HepG2 (cell line): ENCODE results near the gene DALRD3. TPM values are rescaled to one million over a fixed set of nuclear protein-coding genes. Genes with fewer than 3 reads are reported as not detected.

Experiments used
- ATM ChIP-seq: fragments of 450-650 bp; IDR thresholded peaks from 2 replicates; pipeline ENCODE4 v1.7.1; 2017; ENCODE audit warnings: mild to moderate bottlenecking, borderline replicate concordance
- E2F5 ChIP-seq: sonication (generic); formaldehyde crosslinking; conservative IDR thresholded peaks from 2 replicates; pipeline ENCODE4 v1.4.0; 2020; ENCODE audit warnings: missing genetic modification reagents
- HNF4G ChIP-seq, 2 experiments: sonication (generic) in 1 of 2; formaldehyde crosslinking in 1 of 2; IDR thresholded peaks; 2 replicates each; pipeline versions ENCODE4 v1.4.0 to v1.6.1; 2011 to 2020; ENCODE audit warnings: borderline replicate concordance in 2 of 2, low read depth in 2 of 2, mild to moderate bottlenecking in 2 of 2, low read length in 1 of 2, missing genetic modification reagents in 1 of 2, moderate library complexity in 1 of 2
- HOXA7 ChIP-seq: sonication (generic); formaldehyde crosslinking; IDR thresholded peaks from 2 replicates; pipeline ENCODE4 v1.8.1; 2022; ENCODE audit warnings: mild to moderate bottlenecking, missing genetic modification reagents, moderate library complexity
- KMT2A ChIP-seq: sonication (generic); formaldehyde crosslinking; IDR thresholded peaks from 2 replicates; pipeline ENCODE4 v1.4.0; 2020; ENCODE audit warnings: missing genetic modification reagents
- MTF1 ChIP-seq: sonication (generic); formaldehyde crosslinking; IDR thresholded peaks from 2 replicates; pipeline ENCODE4 v1.5.0; 2020; ENCODE audit warnings: missing genetic modification reagents
- MZF1 ChIP-seq: sonication (generic); formaldehyde crosslinking; IDR thresholded peaks from 2 replicates; pipeline ENCODE4 v1.8.1; 2023; ENCODE audit warnings: mild to moderate bottlenecking, missing genetic modification reagents, borderline replicate concordance
- NFATC3 ChIP-seq: sonication (generic); formaldehyde crosslinking; IDR thresholded peaks from 2 replicates; pipeline ENCODE4 v1.5.1; 2020; ENCODE audit warnings: mild to moderate bottlenecking, missing genetic modification reagents
- NFKB2 ChIP-seq: sonication (generic); formaldehyde crosslinking; IDR thresholded peaks from 2 replicates; pipeline ENCODE4 v1.4.0; 2020; ENCODE audit warnings: missing genetic modification reagents, borderline replicate concordance
- TEAD3 ChIP-seq: optimal IDR thresholded peaks from 2 replicates; pipeline ENCODE3; 2016; ENCODE audit warnings: borderline replicate concordance
- TEF ChIP-seq: sonication (generic); formaldehyde crosslinking; IDR thresholded peaks from 2 replicates; pipeline ENCODE4 v1.5.0; 2020; ENCODE audit warnings: missing genetic modification reagents
- TGIF2 ChIP-seq: IDR thresholded peaks from 2 replicates; pipeline ENCODE4 v1.6.1; 2016; ENCODE audit warnings: control low read depth, missing compliant biosample characterization
- THYN1 ChIP-seq: sonication (generic); formaldehyde crosslinking; IDR thresholded peaks from 2 replicates; pipeline ENCODE4 v1.8.1; 2023; ENCODE audit warnings: low read depth, mild to moderate bottlenecking, moderate library complexity, missing genetic modification reagents, borderline replicate concordance
- ZFP36L2 ChIP-seq: sonication (generic); formaldehyde crosslinking; IDR thresholded peaks from 2 replicates; pipeline ENCODE4 v1.4.0; 2020; ENCODE audit warnings: missing genetic modification reagents
- ZMAT3 ChIP-seq: sonication (generic); formaldehyde crosslinking; conservative IDR thresholded peaks from 2 replicates; pipeline ENCODE4 v1.7.0; 2021; ENCODE audit warnings: missing genetic modification reagents
- ZMYM4 ChIP-seq: sonication (generic); formaldehyde crosslinking; IDR thresholded peaks from 2 replicates; pipeline ENCODE4 v1.8.1; 2023; ENCODE audit warnings: mild to moderate bottlenecking, missing genetic modification reagents
- ZNF235 ChIP-seq: sonication (generic); formaldehyde crosslinking; IDR thresholded peaks from 2 replicates; pipeline ENCODE4 v1.8.1; 2023; ENCODE audit warnings: mild to moderate bottlenecking, missing genetic modification reagents, borderline replicate concordance
- ZNF253 ChIP-seq: sonication (generic); formaldehyde crosslinking; IDR thresholded peaks from 2 replicates; pipeline ENCODE4 v1.8.0; 2022; ENCODE audit warnings: mild to moderate bottlenecking, missing genetic modification reagents, borderline replicate concordance
- ZNF382 ChIP-seq: sonication (generic); formaldehyde crosslinking; IDR thresholded peaks from 2 replicates; pipeline ENCODE4 v1.5.0; 2020; ENCODE audit warnings: missing genetic modification reagents, mild to moderate bottlenecking, borderline replicate concordance
- ZNF709 ChIP-seq: sonication (generic); formaldehyde crosslinking; IDR thresholded peaks from 2 replicates; pipeline ENCODE4 v1.5.0; 2020; ENCODE audit warnings: mild to moderate bottlenecking, missing genetic modification reagents
- polyA plus RNA-seq, 8 experiments: library from polyadenylated mRNA; depleted of rRNA in 3 of 8; stranded (reverse) in 7 of 8; unstranded in 1 of 8; fragments of >200 nt; fragmentation: Illumina TruSeq in 4 of 8; extraction: Trizol in 4 of 8; gene quantifications; 2 replicates each; pipeline versions ENCODE4 v1.2.1 to v1.2.3, GENCODE V29; 2011 to 2016; ENCODE audit warnings: low read depth in 4 of 8, missing spikeins in 1 of 8, mixed read lengths in 1 of 8; ENCODE audit not compliant: insufficient read depth in 1 of 8
- total RNA-seq, 5 experiments: library from RNA; depleted of rRNA; stranded (reverse); fragments of >200 nt; fragmentation: Illumina TruSeq; extraction: Trizol; gene quantifications; 2 replicates each; pipeline ENCODE4 v1.2.3, GENCODE V29; 2016; ENCODE audit warnings: low read depth in 1 of 5
- TF ChIP-seq, protein P1 (sequence below): sonication (generic); formaldehyde crosslinking; conservative IDR thresholded peaks from 2 replicates; pipeline ENCODE4 v1.8.0; 2022; ENCODE audit warnings: mild to moderate bottlenecking, moderate library complexity, missing genetic modification reagents
- TF ChIP-seq, protein P2 (sequence below): sonication (generic); formaldehyde crosslinking; IDR thresholded peaks from 2 replicates; pipeline ENCODE4 v1.4.0; 2020; ENCODE audit warnings: missing genetic modification reagents

DALRD3 gene
- total and polyA plus RNA-seq, 2 of the 13 experiments (the other 11 are each of a cell fraction or from before 2014, with no cell fraction given) = 19.9 to 36.5 TPM

GRCh38 chr3:49021813-49022687 lies 3.7 kb upstream of the DALRD3 start, which contains the start of gene NDUFAF3 (continued):
- TF ChIP-seq MTF1 (CRISPR knock-in tag) (peak; percentile 25; the same call in 1 of the 2 replicates), E2F5 (peak; percentile 46; the same call in 1 of the 2 replicates), NFATC3 (no peak), TEF (peak; percentile 41; the same call in 1 of the 2 replicates), NFKB2 (peak; percentile 35), ATM (no peak), ZNF382 (CRISPR knock-in tag) (no peak), TGIF2 (CRISPR knock-in tag) (peak; percentile 82), HNF4G (IDR thresholded peaks at IDR 0.05; ENCODE audit: borderline replicate concordance, low read depth, low read length) (no peak), HNF4G (CRISPR knock-in tag; IDR thresholded peaks at IDR 0.05; ENCODE audit: borderline replicate concordance, low read depth) (no peak), MZF1 (no peak), ZMYM4 (CRISPR knock-in tag) (peak; percentile 91; the same call in 1 of the 2 replicates), HOXA7 (CRISPR knock-in tag) (no peak), TEAD3 (CRISPR knock-in tag) (peak; percentile 39), KMT2A (CRISPR knock-in tag) (peak; percentile 94), ZMAT3 (CRISPR knock-in tag) (no peak; the same call in 1 of the 2 replicates), THYN1 (CRISPR knock-in tag) (no peak), ZNF235 (CRISPR knock-in tag) (0 out of 2 replicates have a peak, but pooled peaks have one; percentile 65), ZNF709 (peak; percentile 78; the same call in 1 of the 2 replicates), ZNF253 (CRISPR knock-in tag) (no peak), ZFP36L2 (CRISPR knock-in tag) (no peak)
- TF ChIP-seq, protein P1, sequence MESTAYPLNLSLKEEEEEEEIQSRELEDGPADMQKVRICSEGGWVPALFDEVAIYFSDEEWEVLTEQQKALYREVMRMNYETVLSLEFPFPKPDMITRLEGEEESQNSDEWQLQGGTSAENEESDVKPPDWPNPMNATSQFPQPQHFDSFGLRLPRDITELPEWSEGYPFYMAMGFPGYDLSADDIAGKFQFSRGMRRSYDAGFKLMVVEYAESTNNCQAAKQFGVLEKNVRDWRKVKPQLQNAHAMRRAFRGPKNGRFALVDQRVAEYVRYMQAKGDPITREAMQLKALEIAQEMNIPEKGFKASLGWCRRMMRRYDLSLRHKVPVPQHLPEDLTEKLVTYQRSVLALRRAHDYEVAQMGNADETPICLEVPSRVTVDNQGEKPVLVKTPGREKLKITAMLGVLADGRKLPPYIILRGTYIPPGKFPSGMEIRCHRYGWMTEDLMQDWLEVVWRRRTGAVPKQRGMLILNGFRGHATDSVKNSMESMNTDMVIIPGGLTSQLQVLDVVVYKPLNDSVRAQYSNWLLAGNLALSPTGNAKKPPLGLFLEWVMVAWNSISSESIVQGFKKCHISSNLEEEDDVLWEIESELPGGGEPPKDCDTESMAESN (CRISPR knock-in tag) = peak; percentile 60; the same call in 1 of the 2 replicates
- TF ChIP-seq, protein P2, sequence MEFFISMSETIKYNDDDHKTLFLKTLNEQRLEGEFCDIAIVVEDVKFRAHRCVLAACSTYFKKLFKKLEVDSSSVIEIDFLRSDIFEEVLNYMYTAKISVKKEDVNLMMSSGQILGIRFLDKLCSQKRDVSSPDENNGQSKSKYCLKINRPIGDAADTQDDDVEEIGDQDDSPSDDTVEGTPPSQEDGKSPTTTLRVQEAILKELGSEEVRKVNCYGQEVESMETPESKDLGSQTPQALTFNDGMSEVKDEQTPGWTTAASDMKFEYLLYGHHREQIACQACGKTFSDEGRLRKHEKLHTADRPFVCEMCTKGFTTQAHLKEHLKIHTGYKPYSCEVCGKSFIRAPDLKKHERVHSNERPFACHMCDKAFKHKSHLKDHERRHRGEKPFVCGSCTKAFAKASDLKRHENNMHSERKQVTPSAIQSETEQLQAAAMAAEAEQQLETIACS (CRISPR knock-in tag) = peak; percentile 63
